ENCODE data around the gene MSI2.

MSI2 gene

GRCh38 chr17:57245786-57246185 is 10.5 kb upstream of the MSI2 start:
- in situ Hi-C loops (cut with MboI; ENCODE audit: low sequenced_read_pairs): no loop called here

GRCh38 chr17:57246257-57246656 is 10.1 kb upstream of the MSI2 start:
- in situ Hi-C loops (cut with MboI; ENCODE audit: low sequenced_read_pairs): no loop called here

GRCh38 chr17:57247261-57247660 is 9.1 kb upstream of the MSI2 start:
- in situ Hi-C loops (cut with MboI; ENCODE audit: low sequenced_read_pairs): no loop called here

GRCh38 chr17:57247913-57248312 is 8.4 kb upstream of the MSI2 start:
- in situ Hi-C loops (cut with MboI; ENCODE audit: low sequenced_read_pairs): no loop called here

- in situ Hi-C loops (cut with MboI; ENCODE audit: low sequenced_read_pairs): no loop called here
These were observed 6.8 kb upstream of the MSI2 start for GRCh38 chr17:57249520-57249919.

- in situ Hi-C loops (cut with MboI; ENCODE audit: low sequenced_read_pairs): no loop called here
These were observed 5.0 kb upstream of the MSI2 start for GRCh38 chr17:57251211-57251787.

GRCh38 chr17:57253362-57254065 is 2.8 kb upstream of the MSI2 start:
- in situ Hi-C loops (cut with MboI; ENCODE audit: low sequenced_read_pairs): no loop called here

- in situ Hi-C loops (cut with MboI; ENCODE audit: low sequenced_read_pairs): no loop called here
These were observed 1.0 kb upstream of the MSI2 start for GRCh38 chr17:57255182-57255775.

GRCh38 chr17:57256708-57257112 is 387 bp downstream of the MSI2 start:
- in situ Hi-C loops (cut with MboI; ENCODE audit: low sequenced_read_pairs): no loop called here

- in situ Hi-C loops (cut with MboI; ENCODE audit: low sequenced_read_pairs): no loop called here
These were observed 1.0 kb downstream of the MSI2 start for GRCh38 chr17:57257195-57257894.

GRCh38 chr17:57257895-57258851 is 1.9 kb downstream of the MSI2 start:
- in situ Hi-C loops (cut with MboI; ENCODE audit: low sequenced_read_pairs): no loop called here

GRCh38 chr17:57259306-57259705 is 3.0 kb downstream of the MSI2 start:
- in situ Hi-C loops (cut with MboI; ENCODE audit: low sequenced_read_pairs): no loop called here

GRCh38 chr17:57259817-57260216 is 3.5 kb downstream of the MSI2 start:
- in situ Hi-C loops (cut with MboI; ENCODE audit: low sequenced_read_pairs): no loop called here

GRCh38 chr17:57260325-57261083 is 4.2 kb downstream of the MSI2 start:
- in situ Hi-C loops (cut with MboI; ENCODE audit: low sequenced_read_pairs): no loop called here

- in situ Hi-C loops (cut with MboI; ENCODE audit: low sequenced_read_pairs): no loop called here
These were observed 4.8 kb downstream of the MSI2 start for GRCh38 chr17:57261084-57261461.

- in situ Hi-C loops (cut with MboI; ENCODE audit: low sequenced_read_pairs): no loop called here
These were observed 6.2 kb downstream of the MSI2 start for GRCh38 chr17:57262557-57262956.

- in situ Hi-C loops (cut with MboI; ENCODE audit: low sequenced_read_pairs): no loop called here
These were observed 7.9 kb downstream of the MSI2 start for GRCh38 chr17:57264250-57264649.

GRCh38 chr17:57264776-57265175 is 8.5 kb downstream of the MSI2 start:
- in situ Hi-C loops (cut with MboI; ENCODE audit: low sequenced_read_pairs): no loop called here

GRCh38 chr17:57266902-57267311 is 10.6 kb downstream of the MSI2 start:
- in situ Hi-C loops (cut with MboI; ENCODE audit: low sequenced_read_pairs): no loop called here

- in situ Hi-C loops (cut with MboI; ENCODE audit: low sequenced_read_pairs): no loop called here
These were observed 11.9 kb downstream of the MSI2 start for GRCh38 chr17:57268181-57268580.

All from HL-60/S4 treated with retinoic acid at 250 ng/mL for 4 days and 3 days (cell line).